ENCODE data around the gene ANXA8. TPM values are rescaled to one million over a fixed set of nuclear protein-coding genes. Genes with fewer than 3 reads are reported as not detected.

Gene ANXA8
- total RNA-seq (2022; extraction: Qiagen RNA extraction; ENCODE audit: low read depth): 29.5 to 41.7 TPM (median 34.3 TPM) in 5 replicates

GRCh38 chr10:47483923-47484322 lies at the start of gene ANXA8:
ANXA8 (minus strand) TSS chr10:47484115; CDS start chr10:47483933, 182 bp downstream.

GRCh38 chr10:47523475-47523874 lies 39.6 kb upstream of the ANXA8 start, which contains the start of gene AGAP9:
AGAP9 (minus strand) TSS chr10:47523638; CDS start chr10:47523526, 112 bp downstream.

GRCh38 chr10:47491600-47491999 lies 7.7 kb upstream of the ANXA8 start, which contains the start of gene FAM25G:
FAM25G (minus strand) TSS chr10:47491700; CDS start chr10:47491674, 26 bp downstream.

Other genes with a start within 250 kb of the ANXA8 start
- 0.05 to 0.19 TPM (median 0.11 TPM) in 4 of 5 replicates, not detected in the other for gene GDF10, start 183.9 kb downstream of the ANXA8 start, total RNA-seq (2022; extraction: Qiagen RNA extraction; ENCODE audit: low read depth)
- not detected in 5 replicates for gene GDF2, start 161.7 kb downstream of the ANXA8 start, total RNA-seq (2022; extraction: Qiagen RNA extraction; ENCODE audit: low read depth)
- gene RBP3, start 135.8 kb downstream of the ANXA8 start, total RNA-seq (2022; extraction: Qiagen RNA extraction; ENCODE audit: low read depth): not detected in 5 replicates
- 10.8 to 15.7 TPM (median 13.8 TPM) in 5 replicates for gene ZNF488, start 99.8 kb downstream of the ANXA8 start, total RNA-seq (2022; extraction: Qiagen RNA extraction; ENCODE audit: low read depth)
- 3.8 TPM in 1 of 5 replicates, not detected in the others for gene FAM25G, start 7.6 kb upstream of the ANXA8 start, total RNA-seq (2022; extraction: Qiagen RNA extraction; ENCODE audit: low read depth)
- 8.5 to 11.5 TPM (median 11.0 TPM) in 5 replicates for gene AGAP9, start 39.5 kb upstream of the ANXA8 start, total RNA-seq (2022; extraction: Qiagen RNA extraction; ENCODE audit: low read depth)

All from A549 treated with ZK216348 at 1 μM for 4 hours (cell line).